HepG2 (cell line): ENCODE results near the gene C5orf15. TPM values are rescaled to one million over a fixed set of nuclear protein-coding genes. Genes with fewer than 3 reads are reported as not detected.

Experiments
- ATAC-seq: fragments of 200-7000 bp; cut with Tn5 transposase; 3 replicates; pipeline ENCODE4 v1.9.1; 2020; ENCODE audit warnings: mild to moderate bottlenecking, moderate library complexity
- BruUV-seq: library from RNA; stranded (reverse); fragments of 400-500 nt; replicated peaks from 2 replicates; lab custom pipeline; 2021; lab: Mats Ljungman, UMichigan
- CTCF ChIA-PET: fragments of 300-600 bp; formaldehyde crosslinking; extraction: SDS; loops from one replicate; lab custom pipeline; 2021; ENCODE audit warnings: low total read pairs, inconsistent platforms, low intra/inter-chr PET ratio; lab: Yijun Ruan, JAX
- POLR2A ChIA-PET: fragments of 350-600 bp; sonication (Branson Sonifier 250); formaldehyde crosslinking; loops from one replicate; lab custom pipeline; 2020; ENCODE audit warnings: antibody characterized with exemption, inconsistent platforms; lab: Yijun Ruan, JAX
- DNase-seq: peaks from one replicate; pipeline ENCODE4 v3.0.0-alpha.2; 2015; ENCODE audit warnings: low spot score
- FAIRE-seq: peaks from 3 replicates; lab custom pipeline; 2011; peaks lifted over from hg19 to GRCh38; lab: Jason Lieb, UNC
- H2AFZ ChIP-seq: one replicate; pipeline ENCODE4 v1.6.1; 2011; ENCODE audit warnings: low read length, inconsistent platforms
- H3K27ac ChIP-seq: fragments of 300-600 bp; 3 replicates; pipeline ENCODE4 v1.8.0; 2011; ENCODE audit warnings: mixed run types, mild to moderate bottlenecking, mixed read lengths, low read length, inconsistent platforms; ENCODE audit not compliant: insufficient read depth; ENCODE audit errors: extremely low read length
- H3K27me3 ChIP-seq, 2 experiments: fragments of 200-600 bp in 1 of 2; 2 replicates in 1 of 2; 3 replicates in 1 of 2; pipeline versions ENCODE4 v1.6.0 to v1.8.0; 2011; ENCODE audit warnings: low read length in 2 of 2, mild to moderate bottlenecking in 2 of 2, moderate library complexity in 2 of 2, inconsistent platforms in 1 of 2; ENCODE audit not compliant: insufficient read depth in 2 of 2, control insufficient read depth in 1 of 2
- H3K36me3 ChIP-seq, 2 experiments: fragments of 200-600 bp in 1 of 2; replicated peaks in 1 of 2; 2 replicates in 1 of 2; 3 replicates in 1 of 2; pipeline versions ENCODE4 v1.5.1 to v1.8.0; 2011; ENCODE audit warnings: low read length in 2 of 2, inconsistent platforms in 1 of 2; ENCODE audit not compliant: insufficient read depth in 2 of 2, control insufficient read depth in 1 of 2
- H3K4me1 ChIP-seq: 2 replicates; pipeline ENCODE4 v1.5.1; 2012; ENCODE audit warnings: low read length, inconsistent platforms; ENCODE audit not compliant: insufficient read depth
- H3K4me2 ChIP-seq: 2 replicates; pipeline ENCODE4 v1.6.0; 2011; ENCODE audit warnings: low read depth, low read length, inconsistent platforms
- H3K4me3 ChIP-seq, 3 experiments: fragments of 200-600 bp in 1 of 3; sonication (generic), shearing (Covaris generic) in 1 of 3; replicated peaks in 1 of 3; 2 replicates each; pipeline ENCODE4 v1.5.1; 2011 to 2016; ENCODE audit warnings: low read length in 3 of 3, inconsistent platforms in 2 of 3, low read depth in 2 of 3, mild to moderate bottlenecking in 2 of 3, control low read depth in 1 of 3, mixed read lengths in 1 of 3; ENCODE audit not compliant: insufficient read depth in 1 of 3
- H3K79me2 ChIP-seq: one replicate; pipeline ENCODE4 v1.6.1; 2011; ENCODE audit warnings: low read length, inconsistent platforms; ENCODE audit not compliant: insufficient read depth
- H3K9ac ChIP-seq: 2 replicates; pipeline ENCODE4 v1.6.0; 2011; ENCODE audit warnings: mild to moderate bottlenecking, low read depth, low read length, inconsistent platforms; ENCODE audit not compliant: insufficient read depth
- H3K9me3 ChIP-seq: 2 replicates; pipeline ENCODE4 v1.5.1; 2012; ENCODE audit warnings: mild to moderate bottlenecking, low read length
- H4K20me1 ChIP-seq: 2 replicates; pipeline ENCODE4 v1.6.0; 2011; ENCODE audit warnings: inconsistent platforms, mild to moderate bottlenecking, low read length, moderate library complexity; ENCODE audit not compliant: insufficient read depth
- BRF2 ChIP-seq: sonication (generic); formaldehyde crosslinking; IDR thresholded peaks from 2 replicates; pipeline ENCODE4 v1.8.1; 2022; ENCODE audit warnings: mild to moderate bottlenecking, missing genetic modification reagents
- CBX5 ChIP-seq: sonication (generic); formaldehyde crosslinking; IDR thresholded peaks from 2 replicates; pipeline ENCODE4 v1.4.0; 2020; ENCODE audit warnings: missing genetic modification reagents, borderline replicate concordance
- CENPT ChIP-seq: sonication (generic); formaldehyde crosslinking; IDR thresholded peaks from 2 replicates; pipeline ENCODE4 v1.8.0; 2022; ENCODE audit warnings: low read depth, mild to moderate bottlenecking, moderate library complexity, missing genetic modification reagents
- CERS6 ChIP-seq: sonication (generic); formaldehyde crosslinking; IDR thresholded peaks from 2 replicates; pipeline ENCODE4 v1.5.0; 2020; ENCODE audit warnings: missing genetic modification reagents
- DBP ChIP-seq: sonication (generic); formaldehyde crosslinking; IDR thresholded peaks from 2 replicates; pipeline ENCODE4 v1.4.0; 2020; ENCODE audit warnings: missing genetic modification reagents; ENCODE audit errors: not compliant biosample characterization
- ELF4 ChIP-seq: sonication (generic); formaldehyde crosslinking; IDR thresholded peaks from 2 replicates; pipeline ENCODE4 v1.5.0; 2020; ENCODE audit warnings: missing genetic modification reagents, mild to moderate bottlenecking, moderate library complexity, borderline replicate concordance
- FOSL2 ChIP-seq: sonication (generic); formaldehyde crosslinking; IDR thresholded peaks from 2 replicates; pipeline ENCODE4 v1.4.0; 2020; ENCODE audit warnings: missing genetic modification reagents
- GZF1 ChIP-seq: sonication (generic); formaldehyde crosslinking; IDR thresholded peaks from 2 replicates; pipeline ENCODE4 v1.5.1; 2020; ENCODE audit warnings: mild to moderate bottlenecking, missing genetic modification reagents
- HNRNPLL ChIP-seq: fragments of 200-400 bp; formaldehyde crosslinking; IDR thresholded peaks from 2 replicates; pipeline ENCODE4 v1.6.1; 2017; ENCODE audit warnings: mild to moderate bottlenecking, low read depth, low read length; ENCODE audit not compliant: poor library complexity, severe bottlenecking
- MZF1 ChIP-seq: sonication (generic); formaldehyde crosslinking; IDR thresholded peaks from 2 replicates; pipeline ENCODE4 v1.8.1; 2023; ENCODE audit warnings: mild to moderate bottlenecking, missing genetic modification reagents, borderline replicate concordance
- NFATC3 ChIP-seq: sonication (generic); formaldehyde crosslinking; IDR thresholded peaks from 2 replicates; pipeline ENCODE4 v1.5.1; 2020; ENCODE audit warnings: mild to moderate bottlenecking, missing genetic modification reagents
- THAP7 ChIP-seq: sonication (generic); formaldehyde crosslinking; IDR thresholded peaks from 2 replicates; pipeline ENCODE4 v1.8.1; 2023; ENCODE audit warnings: mild to moderate bottlenecking, missing genetic modification reagents
- ZNF556 ChIP-seq: sonication (generic); formaldehyde crosslinking; IDR thresholded peaks from 2 replicates; pipeline ENCODE4 v1.4.0; 2020; ENCODE audit warnings: mild to moderate bottlenecking, missing genetic modification reagents, borderline replicate concordance
- ZNF770 ChIP-seq: sonication (generic); formaldehyde crosslinking; IDR thresholded peaks from 2 replicates; pipeline ENCODE4 v1.5.0; 2020; ENCODE audit warnings: mild to moderate bottlenecking, missing genetic modification reagents
- ZSCAN30 ChIP-seq: sonication (generic); formaldehyde crosslinking; IDR thresholded peaks from 2 replicates; pipeline ENCODE4 v1.5.0; 2020; ENCODE audit warnings: mild to moderate bottlenecking, missing genetic modification reagents
- WGBS: methylation state at CpG from one replicate; pipeline ENCODE4 v1.1.6; 2017; ENCODE audit warnings: low lambda C conversion rate; 5-methylcytosine and 5-hydroxymethylcytosine counted together
- in situ Hi-C: cut with HindIII; loops from 2 replicates; pipeline ENCODE4 v1.10.0; 2017; ENCODE audit warnings: low pct_unique_long_range_greater_than_20kb; ENCODE audit not compliant: extremely low pct_ligation_motif_present
- intact Hi-C: fragments of 100-400 bp; cut with micrococcal nuclease; formaldehyde crosslinking; loops from one replicate; pipeline ENCODE4 v1.10.0; 2022; ENCODE audit not compliant: unreplicated experiment
- polyA plus RNA-seq, 8 experiments: library from polyadenylated mRNA; depleted of rRNA in 3 of 8; stranded (reverse) in 7 of 8; unstranded in 1 of 8; fragments of >200 nt; fragmentation: Illumina TruSeq in 4 of 8; extraction: Trizol in 4 of 8; gene quantifications; 2 replicates each; pipeline versions ENCODE4 v1.2.1 to v1.2.3, GENCODE V29; 2011 to 2016; ENCODE audit warnings: low read depth in 4 of 8, missing spikeins in 1 of 8, mixed read lengths in 1 of 8; ENCODE audit not compliant: insufficient read depth in 1 of 8
- total RNA-seq, 5 experiments: library from RNA; depleted of rRNA; stranded (reverse); fragments of >200 nt; fragmentation: Illumina TruSeq; extraction: Trizol; gene quantifications; 2 replicates each; pipeline ENCODE4 v1.2.3, GENCODE V29; 2016; ENCODE audit warnings: low read depth in 1 of 5

The C5orf15 gene
- total and polyA plus RNA-seq, 2 of the 13 experiments (the other 11 are each of a cell fraction or from before 2014, with no cell fraction given), result 58.5 to 82.7 TPM

- Histone ChIP-seq H3K9ac (no peak overlapping the region), H2AFZ (no peak overlapping the region), H3K4me1 (peaks cover 11% of the 10 kb centered on the region), H4K20me1 (no peaks in the 10 kb centered on the region), H3K79me2 (no peaks in the 10 kb centered on the region), H3K36me3 (no peaks in the 10 kb centered on the region), H3K27me3 (peaks cover 0 to 26% of the 10 kb centered on the region in 2 experiments; a peak in 2 of 5 replicates), H3K4me2 (no peak overlapping the region), H3K9me3 (no peaks in the 10 kb centered on the region), H3K4me3 (no peak overlapping the region), H3K27ac (no peak overlapping the region)
- no peak for ATAC-seq
- in situ Hi-C loops (no loop called here), intact Hi-C loops (no loop called here)
- BruUV-seq, result no TSS peak
- no peak for DNase-seq
- no peak for FAIRE-seq
- ChIA-PET POLR2A (no interaction called here), CTCF (no interaction called here)
- TF ChIP-seq CENPT (CRISPR knock-in tag), result no peak
- TF ChIP-seq THAP7 (CRISPR knock-in tag), result no peak
- TF ChIP-seq DBP (CRISPR knock-in tag), result no peak
- no peak for TF ChIP-seq ZNF770 (CRISPR knock-in tag)
- TF ChIP-seq ELF4 (CRISPR knock-in tag), result no peak
- no peak for TF ChIP-seq MZF1 (CRISPR knock-in tag)
- TF ChIP-seq FOSL2 (CRISPR knock-in tag), result no peak
- TF ChIP-seq HNRNPLL, result no peak
- TF ChIP-seq ZNF556 (CRISPR knock-in tag), result no peak
- no peak for TF ChIP-seq BRF2 (CRISPR knock-in tag)
- TF ChIP-seq NFATC3 (CRISPR knock-in tag), result no peak
- no peak for TF ChIP-seq GZF1
- TF ChIP-seq ZSCAN30 (CRISPR knock-in tag), result no peak
- no peak for TF ChIP-seq CERS6
- TF ChIP-seq CBX5 (CRISPR knock-in tag), result no peak
- 43% methylated on average over 8 of the region's 10 CpGs for WGBS
Observed at GRCh38 chr5:133912951-133913350, 55.5 kb downstream of the C5orf15 start.
